HG03280 (cell line): ENCODE measurements around the gene IKZF1.

ENCODE experiments used
- ATAC-seq: cut with Tn5 transposase; IDR thresholded peaks from one replicate; pipeline ENCODE4 v1.9.1; 2021; ENCODE audit warnings: mild to moderate bottlenecking, moderate library complexity; ENCODE audit not compliant: unreplicated experiment

The IKZF1 gene

GRCh38 chr7:50304129-50304910, at the start of gene IKZF1:
TSS of gene IKZF1 (plus strand) at chr7:50304716. CDS start at chr7:50319062, 14,346 bp downstream.
- peak; percentile 34 for ATAC-seq

DNA sequence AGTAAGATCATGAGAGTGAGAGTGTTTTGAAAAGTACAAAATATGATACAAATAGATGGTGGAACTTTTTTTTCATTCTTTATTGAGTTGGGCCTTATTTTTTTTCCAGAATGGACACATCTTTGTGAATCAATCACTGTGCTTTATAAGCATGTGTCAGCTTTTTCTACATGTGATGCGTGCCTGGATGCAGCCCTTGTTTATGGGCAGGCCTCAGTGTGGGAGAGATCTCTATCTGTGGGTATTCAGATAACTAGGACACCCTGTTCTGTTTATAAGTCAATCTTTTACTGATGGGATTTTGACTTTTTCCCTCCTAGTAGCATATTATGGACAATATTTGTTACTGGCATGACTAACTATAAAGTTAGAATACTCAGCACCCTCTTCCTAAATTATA, 42.9 kb upstream of the IKZF1 start:
- no peak for ATAC-seq

DNA sequence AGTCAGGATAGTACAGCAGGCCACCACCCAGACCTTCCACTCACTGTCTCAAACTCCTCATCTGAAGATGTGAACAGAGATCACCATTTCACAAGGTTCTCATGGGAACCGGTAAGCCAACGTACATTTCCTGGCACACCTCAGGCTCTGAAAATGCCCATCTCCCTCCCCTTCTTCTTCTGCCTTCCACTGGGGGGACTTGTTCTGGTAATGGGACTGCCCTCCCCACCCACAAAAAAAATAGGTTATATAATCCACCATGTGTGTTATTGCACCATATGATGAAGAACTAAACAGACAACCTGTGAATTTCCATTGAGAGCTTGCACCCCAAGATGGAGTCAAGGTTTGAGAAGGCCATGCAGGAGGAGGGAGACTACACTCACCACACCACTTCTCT, 42.1 kb upstream of the IKZF1 start:
- ATAC-seq = peak; percentile 3

DNA sequence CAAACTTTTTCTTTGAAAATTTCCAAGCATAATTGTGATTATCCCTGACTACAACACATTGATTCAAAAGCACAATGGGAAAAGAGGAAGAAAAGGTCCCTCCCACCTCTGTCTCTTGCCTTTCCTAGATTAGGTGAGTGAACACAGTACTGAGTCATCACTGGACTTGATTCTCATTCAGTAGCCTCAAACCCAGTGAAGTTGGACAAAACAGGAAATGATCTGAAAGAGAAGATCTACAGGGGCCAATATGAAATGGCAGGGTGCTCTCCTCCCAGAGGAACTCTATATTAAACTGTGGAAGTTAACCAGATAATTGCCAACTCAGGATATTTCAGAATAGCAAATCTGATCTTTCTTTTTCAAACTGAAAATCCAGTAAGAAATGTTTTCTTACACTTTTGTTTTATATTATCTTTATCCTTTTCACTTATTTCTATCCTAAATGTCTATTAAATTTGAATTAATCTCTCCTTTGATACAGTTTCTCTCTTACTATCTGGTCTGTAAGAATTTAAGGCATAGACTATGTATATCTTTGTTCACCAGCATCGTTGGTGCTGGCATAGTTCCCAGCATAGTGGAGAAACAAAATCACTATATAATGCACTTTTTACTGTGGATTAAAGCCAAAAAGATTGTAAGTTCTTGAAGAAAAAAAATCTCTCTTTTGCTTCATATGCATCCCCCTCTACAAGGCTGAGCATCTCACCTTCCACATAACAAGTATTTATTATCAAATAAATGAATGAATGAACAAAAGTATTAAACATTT, 41.4 kb upstream of the IKZF1 start:
- ATAC-seq = peak; percentile 41

DNA sequence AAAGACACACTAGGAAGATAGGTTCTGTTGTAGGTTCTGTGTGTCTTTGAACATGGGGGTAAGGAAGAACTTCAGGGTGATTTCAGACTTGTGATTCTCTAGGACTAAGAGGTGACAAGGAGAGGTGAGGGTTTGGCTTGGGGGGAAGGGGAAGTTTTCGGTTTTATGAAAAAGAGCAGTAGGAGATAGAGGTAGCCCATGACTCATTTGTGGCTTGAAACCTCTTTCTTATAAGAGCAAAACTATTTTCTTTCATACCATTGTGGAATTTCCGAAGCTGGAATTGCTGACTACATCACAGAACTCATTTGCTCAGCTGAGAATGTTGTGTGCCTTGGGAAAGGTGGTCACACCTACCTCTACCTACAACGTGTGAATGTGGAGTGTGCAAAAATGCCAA, 39.6 kb upstream of the IKZF1 start:
- no peak for ATAC-seq

DNA sequence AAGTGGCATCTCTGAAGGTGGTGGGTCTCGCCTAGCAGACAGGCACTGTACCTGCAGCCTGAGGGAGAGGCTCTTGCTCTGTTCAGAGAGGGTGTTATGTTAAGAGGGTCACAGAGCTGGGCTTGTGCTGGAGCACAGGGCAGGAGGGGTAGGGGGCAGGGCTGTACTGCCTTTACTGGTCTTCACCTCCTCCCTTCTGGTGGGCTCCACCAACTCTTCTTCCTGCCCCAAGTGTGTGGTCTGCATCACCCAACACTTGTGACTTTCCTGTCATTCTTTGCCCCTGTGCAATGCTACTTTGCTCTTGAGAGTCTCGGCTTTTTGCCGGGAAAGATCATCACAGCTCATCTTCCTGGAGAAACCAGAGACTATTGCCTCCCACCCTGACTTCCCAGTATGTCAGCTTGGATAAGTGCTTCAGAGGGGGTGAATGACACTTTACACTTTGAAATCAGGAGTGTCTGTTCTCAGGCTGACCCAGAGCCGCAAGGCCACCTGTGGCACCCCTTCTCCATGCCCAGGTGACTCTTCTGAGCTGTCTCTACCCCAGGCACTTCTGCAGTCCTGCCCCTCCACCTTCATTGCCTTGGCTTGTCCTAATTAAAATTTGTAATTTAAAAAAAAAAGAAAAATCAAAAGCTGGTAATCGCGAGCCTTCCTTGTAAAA, 38.4 kb upstream of the IKZF1 start:
- no peak for ATAC-seq

DNA sequence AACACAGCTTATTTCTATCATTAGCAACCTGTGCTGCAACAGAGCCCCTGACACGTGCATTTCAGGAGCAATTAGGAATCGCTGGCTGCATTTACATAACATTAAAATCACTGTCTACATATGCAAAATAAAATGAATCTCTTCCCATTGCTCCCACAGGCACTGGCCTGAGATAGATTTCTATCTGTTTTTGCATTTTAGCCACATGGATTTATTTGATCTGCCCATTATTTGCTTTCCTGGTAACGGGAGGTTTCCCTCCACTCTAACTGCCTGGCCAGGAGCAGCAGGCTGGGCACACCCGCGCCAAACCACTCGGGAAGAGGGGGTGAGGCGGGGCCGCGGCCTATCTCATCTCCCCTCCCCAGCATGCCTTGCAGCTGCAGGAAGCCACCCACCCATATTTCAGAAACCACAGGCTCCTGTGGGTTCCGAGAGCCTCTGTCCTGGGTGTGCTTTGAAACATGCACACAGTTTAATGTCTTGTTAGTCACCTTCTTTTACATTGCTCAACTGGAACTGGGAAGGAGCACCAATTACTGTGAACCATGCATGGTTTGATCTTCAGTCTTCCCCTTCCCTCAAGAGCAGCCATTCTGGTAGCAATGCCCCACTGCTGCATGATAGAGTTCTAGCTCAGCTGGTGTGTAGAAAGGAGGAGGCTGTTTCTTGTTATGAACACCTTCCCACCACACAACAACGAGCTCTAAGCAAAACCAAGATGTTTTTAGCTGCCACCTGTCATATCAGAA, 37.7 kb upstream of the IKZF1 start:
- ATAC-seq = peak; percentile 38

GRCh38 chr7:50267525-50268041, 36.9 kb upstream of the IKZF1 start:
- no peak for ATAC-seq

GRCh38 chr7:50268223-50268622, 36.3 kb upstream of the IKZF1 start:
- ATAC-seq = no peak

DNA sequence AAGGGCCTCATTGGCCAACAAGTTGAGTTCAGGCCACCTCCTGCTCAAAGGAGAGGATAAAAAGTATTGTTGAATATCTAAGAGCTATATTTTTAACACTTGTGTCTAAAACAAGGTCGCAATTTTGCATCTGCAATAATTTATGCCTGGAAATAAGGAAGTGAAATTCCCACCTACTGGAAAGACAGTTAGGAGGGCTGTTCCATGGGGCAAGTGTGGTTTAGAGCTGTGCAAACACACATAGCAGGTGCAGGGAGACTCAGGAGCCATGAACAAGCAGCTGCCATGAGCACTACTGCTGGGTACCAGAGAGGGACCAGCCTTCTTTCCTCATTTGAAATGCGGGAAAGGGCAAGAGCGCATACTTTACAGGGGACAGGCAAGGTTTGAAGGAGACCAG, 35.5 kb upstream of the IKZF1 start:
- ATAC-seq = no peak

DNA sequence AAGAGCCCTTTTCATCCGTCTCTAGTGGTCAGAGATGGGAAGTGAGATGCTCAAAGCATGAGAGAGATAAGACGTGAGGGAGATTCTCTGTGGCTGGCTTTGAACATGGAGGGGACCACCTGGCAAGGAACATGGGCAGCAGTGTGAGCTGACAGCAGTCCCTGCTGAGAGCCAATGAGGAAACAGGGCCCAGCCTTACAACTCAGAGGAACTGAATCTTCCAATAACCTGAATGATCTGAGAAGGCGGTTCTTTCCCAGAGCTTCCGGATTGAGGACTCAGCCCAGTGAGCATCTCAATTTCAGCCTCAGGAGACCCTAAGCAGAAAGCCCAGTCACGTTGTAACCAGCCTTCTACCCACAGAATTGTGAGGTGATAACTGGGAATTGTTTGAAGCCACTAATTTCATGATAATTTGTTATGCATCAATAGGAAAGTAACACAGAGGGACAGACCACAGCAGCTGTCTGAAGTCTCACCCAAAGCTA, 33.9 kb upstream of the IKZF1 start:
- no peak for ATAC-seq

GRCh38 chr7:50272808-50273207, 31.7 kb upstream of the IKZF1 start:
- ATAC-seq = no peak

DNA sequence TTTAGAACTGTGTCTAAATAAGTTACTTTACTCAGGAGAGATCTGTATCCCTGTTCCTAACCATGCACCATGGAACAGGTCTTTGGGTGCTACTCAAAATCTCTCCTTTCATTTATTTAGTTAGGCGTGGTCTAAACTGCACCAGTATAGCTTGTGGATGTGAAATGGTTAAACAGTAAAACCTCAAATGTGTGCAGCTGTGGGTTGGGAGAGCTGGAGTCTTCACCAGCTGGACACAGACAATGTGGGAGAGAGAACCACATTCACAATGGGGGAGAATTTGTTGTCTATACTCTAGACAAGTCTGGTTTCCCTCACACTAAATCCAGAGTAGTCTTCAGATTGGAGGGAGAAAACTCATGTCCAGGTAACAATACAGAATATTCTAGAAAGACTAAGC, 31.2 kb upstream of the IKZF1 start:
- ATAC-seq = no peak

GRCh38 chr7:50273870-50274269, 30.6 kb upstream of the IKZF1 start:
- ATAC-seq = no peak

- no peak for ATAC-seq
Measured at GRCh38 chr7:50274361-50274760, 30.2 kb upstream of the IKZF1 start.

DNA sequence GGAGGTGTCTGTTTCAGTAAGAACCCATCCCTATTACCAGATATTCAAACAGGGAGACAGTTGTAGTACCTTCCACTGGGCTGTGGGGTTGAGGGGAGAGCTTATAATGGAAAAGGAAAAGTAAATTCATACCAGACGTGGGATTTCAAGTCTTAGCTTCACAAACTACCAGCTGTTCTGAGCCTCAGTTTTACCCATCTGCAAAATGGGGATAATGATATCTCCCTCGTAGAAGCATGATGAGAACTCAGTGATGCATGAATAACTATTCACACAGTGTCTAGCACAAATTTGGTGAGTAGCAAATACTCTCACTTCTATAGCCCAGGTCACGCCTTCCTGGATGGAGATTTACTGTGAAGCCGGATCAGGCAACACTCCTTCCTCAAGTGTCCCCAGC, 29.1 kb upstream of the IKZF1 start:
- no peak for ATAC-seq

DNA sequence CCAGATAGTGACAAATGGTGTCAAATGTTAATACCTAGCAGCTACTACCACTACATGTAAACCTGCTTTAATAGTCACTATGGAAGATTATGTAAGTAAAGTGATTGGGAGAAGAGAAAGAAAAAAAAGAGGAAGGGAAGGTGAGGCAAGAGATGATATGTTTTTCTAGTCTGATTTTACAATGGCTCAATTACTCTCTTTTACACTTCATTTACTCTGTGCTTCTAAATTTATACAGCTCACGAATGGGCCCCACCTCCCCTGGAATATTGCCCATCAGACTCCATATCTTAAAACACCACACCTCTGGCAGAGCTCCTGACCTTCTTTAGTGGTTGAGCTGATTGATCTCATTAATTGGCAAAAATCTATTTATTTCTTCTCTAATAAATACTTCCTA, 28.0 kb upstream of the IKZF1 start:
- ATAC-seq = no peak

DNA sequence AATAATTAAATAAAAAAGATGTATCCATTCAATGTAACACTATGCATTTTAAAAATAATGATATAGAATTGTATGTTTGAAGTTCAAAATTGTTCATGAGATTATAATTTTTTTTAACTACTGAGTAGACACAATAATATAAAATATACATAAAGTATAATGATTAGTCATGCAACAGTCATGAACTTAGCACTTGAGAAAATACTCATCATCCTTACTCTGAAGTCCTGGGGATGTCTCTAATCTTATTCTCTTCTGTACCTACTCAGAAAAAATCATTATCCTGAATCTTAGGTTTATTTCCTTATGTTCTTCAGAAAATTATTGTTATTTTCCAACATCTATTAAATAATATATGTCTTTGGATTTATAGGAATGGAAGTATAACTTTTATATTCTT, 26.4 kb upstream of the IKZF1 start:
- ATAC-seq = no peak

- ATAC-seq = peak; percentile 89
Measured at GRCh38 chr7:50281680-50282445, 22.7 kb upstream of the IKZF1 start.
